HepG2 (cell line): ENCODE results near the gene GPR176. TPM values are rescaled to one million over a fixed set of nuclear protein-coding genes. Genes with fewer than 3 reads are reported as not detected.

Experiments
- ATAC-seq: fragments of 200-7000 bp; cut with Tn5 transposase; 3 replicates; pipeline ENCODE4 v1.9.1; 2020; ENCODE audit warnings: mild to moderate bottlenecking, moderate library complexity
- BruUV-seq: library from RNA; stranded (reverse); fragments of 400-500 nt; replicated peaks from 2 replicates; lab custom pipeline; 2021; lab: Mats Ljungman, UMichigan
- CTCF ChIA-PET: fragments of 300-600 bp; formaldehyde crosslinking; extraction: SDS; loops from one replicate; lab custom pipeline; 2021; ENCODE audit warnings: low total read pairs, inconsistent platforms, low intra/inter-chr PET ratio; lab: Yijun Ruan, JAX
- POLR2A ChIA-PET: fragments of 350-600 bp; sonication (Branson Sonifier 250); formaldehyde crosslinking; loops from one replicate; lab custom pipeline; 2020; ENCODE audit warnings: antibody characterized with exemption, inconsistent platforms; lab: Yijun Ruan, JAX
- DNase-seq: peaks from one replicate; pipeline ENCODE4 v3.0.0-alpha.2; 2015; ENCODE audit warnings: low spot score
- FAIRE-seq: peaks from 3 replicates; lab custom pipeline; 2011; peaks lifted over from hg19 to GRCh38; lab: Jason Lieb, UNC
- H2AFZ ChIP-seq: one replicate; pipeline ENCODE4 v1.6.1; 2011; ENCODE audit warnings: low read length, inconsistent platforms
- H3K27ac ChIP-seq: fragments of 300-600 bp; 3 replicates; pipeline ENCODE4 v1.8.0; 2011; ENCODE audit warnings: mixed run types, mild to moderate bottlenecking, mixed read lengths, low read length, inconsistent platforms; ENCODE audit not compliant: insufficient read depth; ENCODE audit errors: extremely low read length
- H3K27me3 ChIP-seq, 2 experiments: fragments of 200-600 bp in 1 of 2; 2 replicates in 1 of 2; 3 replicates in 1 of 2; pipeline versions ENCODE4 v1.6.0 to v1.8.0; 2011; ENCODE audit warnings: low read length in 2 of 2, mild to moderate bottlenecking in 2 of 2, moderate library complexity in 2 of 2, inconsistent platforms in 1 of 2; ENCODE audit not compliant: insufficient read depth in 2 of 2, control insufficient read depth in 1 of 2
- H3K36me3 ChIP-seq, 2 experiments: fragments of 200-600 bp in 1 of 2; replicated peaks in 1 of 2; 2 replicates in 1 of 2; 3 replicates in 1 of 2; pipeline versions ENCODE4 v1.5.1 to v1.8.0; 2011; ENCODE audit warnings: low read length in 2 of 2, inconsistent platforms in 1 of 2; ENCODE audit not compliant: insufficient read depth in 2 of 2, control insufficient read depth in 1 of 2
- H3K4me1 ChIP-seq: 2 replicates; pipeline ENCODE4 v1.5.1; 2012; ENCODE audit warnings: low read length, inconsistent platforms; ENCODE audit not compliant: insufficient read depth
- H3K4me2 ChIP-seq: 2 replicates; pipeline ENCODE4 v1.6.0; 2011; ENCODE audit warnings: low read depth, low read length, inconsistent platforms
- H3K4me3 ChIP-seq, 3 experiments: fragments of 200-600 bp in 1 of 3; sonication (generic), shearing (Covaris generic) in 1 of 3; replicated peaks in 1 of 3; 2 replicates each; pipeline ENCODE4 v1.5.1; 2011 to 2016; ENCODE audit warnings: low read length in 3 of 3, inconsistent platforms in 2 of 3, low read depth in 2 of 3, mild to moderate bottlenecking in 2 of 3, control low read depth in 1 of 3, mixed read lengths in 1 of 3; ENCODE audit not compliant: insufficient read depth in 1 of 3
- H3K79me2 ChIP-seq: one replicate; pipeline ENCODE4 v1.6.1; 2011; ENCODE audit warnings: low read length, inconsistent platforms; ENCODE audit not compliant: insufficient read depth
- H3K9ac ChIP-seq: 2 replicates; pipeline ENCODE4 v1.6.0; 2011; ENCODE audit warnings: mild to moderate bottlenecking, low read depth, low read length, inconsistent platforms; ENCODE audit not compliant: insufficient read depth
- H3K9me3 ChIP-seq: 2 replicates; pipeline ENCODE4 v1.5.1; 2012; ENCODE audit warnings: mild to moderate bottlenecking, low read length
- H4K20me1 ChIP-seq: 2 replicates; pipeline ENCODE4 v1.6.0; 2011; ENCODE audit warnings: inconsistent platforms, mild to moderate bottlenecking, low read length, moderate library complexity; ENCODE audit not compliant: insufficient read depth
- CEBPG ChIP-seq: IDR thresholded peaks from 2 replicates; pipeline ENCODE4 v1.6.1; 2016
- CTCF ChIP-seq: sonication (generic); formaldehyde crosslinking; IDR thresholded peaks from 2 replicates; pipeline ENCODE4 v1.5.0; 2020; ENCODE audit warnings: mild to moderate bottlenecking, missing genetic modification reagents, moderate library complexity
- FOXA3 ChIP-seq: IDR thresholded peaks from 2 replicates; pipeline ENCODE4 v1.6.1; 2016; ENCODE audit warnings: missing genetic modification reagents, missing compliant biosample characterization
- FOXC1 ChIP-seq: sonication (generic); formaldehyde crosslinking; IDR thresholded peaks from 2 replicates; pipeline ENCODE4 v1.8.0; 2022; ENCODE audit warnings: mild to moderate bottlenecking, missing genetic modification reagents, borderline replicate concordance
- HNF4G ChIP-seq, 2 experiments: sonication (generic) in 1 of 2; formaldehyde crosslinking in 1 of 2; IDR thresholded peaks; 2 replicates each; pipeline versions ENCODE4 v1.4.0 to v1.6.1; 2011 to 2020; ENCODE audit warnings: borderline replicate concordance in 2 of 2, low read depth in 2 of 2, mild to moderate bottlenecking in 2 of 2, low read length in 1 of 2, missing genetic modification reagents in 1 of 2, moderate library complexity in 1 of 2
- LCORL ChIP-seq, 2 experiments: fragments of 450-650 bp in 1 of 2; sonication (generic) in 1 of 2; formaldehyde crosslinking in 1 of 2; IDR thresholded peaks; 2 replicates each; pipeline versions ENCODE4 v1.5.0 to v1.6.1; 2017 to 2020; ENCODE audit warnings: antibody characterized with exemption in 1 of 2, missing genetic modification reagents in 1 of 2
- MEF2D ChIP-seq: sonication (generic); formaldehyde crosslinking; IDR thresholded peaks from 2 replicates; pipeline ENCODE4 v1.5.1; 2020; ENCODE audit warnings: mild to moderate bottlenecking, missing genetic modification reagents
- NFKB2 ChIP-seq: sonication (generic); formaldehyde crosslinking; IDR thresholded peaks from 2 replicates; pipeline ENCODE4 v1.4.0; 2020; ENCODE audit warnings: missing genetic modification reagents, borderline replicate concordance
- PAF1 ChIP-seq: IDR thresholded peaks from 2 replicates; pipeline ENCODE4 v1.6.1; 2016; ENCODE audit warnings: missing genetic modification reagents, missing compliant biosample characterization
- RXRB ChIP-seq: IDR thresholded peaks from 2 replicates; pipeline ENCODE4 v1.6.1; 2016; ENCODE audit warnings: borderline replicate concordance, missing genetic modification reagents, missing compliant biosample characterization
- SIN3A ChIP-seq: IDR thresholded peaks from 2 replicates; pipeline ENCODE4 v1.6.1; 2011; ENCODE audit warnings: low read depth, mild to moderate bottlenecking, control low read depth, low read length, borderline replicate concordance
- SOX5 ChIP-seq: IDR thresholded peaks from 2 replicates; pipeline ENCODE4 v1.6.1; 2016; ENCODE audit warnings: borderline replicate concordance
- SP5 ChIP-seq: IDR thresholded peaks from 2 replicates; pipeline ENCODE4 v1.6.1; 2016; ENCODE audit warnings: low read depth, borderline replicate concordance
- STAG1 ChIP-seq: sonication (generic); formaldehyde crosslinking; IDR thresholded peaks from 2 replicates; pipeline ENCODE4 v1.4.0; 2020; ENCODE audit warnings: missing genetic modification reagents
- THAP11 ChIP-seq: IDR thresholded peaks from 2 replicates; pipeline ENCODE4 v1.6.1; 2016; ENCODE audit warnings: missing biosample characterization, missing genetic modification reagents
- ZMAT5 ChIP-seq: sonication (generic); formaldehyde crosslinking; IDR thresholded peaks from 2 replicates; pipeline ENCODE4 v1.5.0; 2020; ENCODE audit warnings: mild to moderate bottlenecking, low read depth, missing genetic modification reagents, borderline replicate concordance
- WGBS: methylation state at CpG from one replicate; pipeline ENCODE4 v1.1.6; 2017; ENCODE audit warnings: low lambda C conversion rate; 5-methylcytosine and 5-hydroxymethylcytosine counted together
- in situ Hi-C: cut with HindIII; loops from 2 replicates; pipeline ENCODE4 v1.10.0; 2017; ENCODE audit warnings: low pct_unique_long_range_greater_than_20kb; ENCODE audit not compliant: extremely low pct_ligation_motif_present
- intact Hi-C: fragments of 100-400 bp; cut with micrococcal nuclease; formaldehyde crosslinking; loops from one replicate; pipeline ENCODE4 v1.10.0; 2022; ENCODE audit not compliant: unreplicated experiment
- polyA plus RNA-seq, 8 experiments: library from polyadenylated mRNA; depleted of rRNA in 3 of 8; stranded (reverse) in 7 of 8; unstranded in 1 of 8; fragments of >200 nt; fragmentation: Illumina TruSeq in 4 of 8; extraction: Trizol in 4 of 8; gene quantifications; 2 replicates each; pipeline versions ENCODE4 v1.2.1 to v1.2.3, GENCODE V29; 2011 to 2016; ENCODE audit warnings: low read depth in 4 of 8, missing spikeins in 1 of 8, mixed read lengths in 1 of 8; ENCODE audit not compliant: insufficient read depth in 1 of 8
- total RNA-seq, 5 experiments: library from RNA; depleted of rRNA; stranded (reverse); fragments of >200 nt; fragmentation: Illumina TruSeq; extraction: Trizol; gene quantifications; 2 replicates each; pipeline ENCODE4 v1.2.3, GENCODE V29; 2016; ENCODE audit warnings: low read depth in 1 of 5
- TF ChIP-seq, protein P1 (sequence below): sonication (generic); formaldehyde crosslinking; IDR thresholded peaks from 2 replicates; pipeline ENCODE4 v1.5.1; 2020; ENCODE audit warnings: missing genetic modification reagents, mild to moderate bottlenecking, borderline replicate concordance
- TF ChIP-seq, protein P2 (sequence below): sonication (generic); formaldehyde crosslinking; IDR thresholded peaks from 2 replicates; pipeline ENCODE4 v1.8.0; 2022; ENCODE audit warnings: missing genetic modification reagents, low read depth, mild to moderate bottlenecking, borderline replicate concordance
- TF ChIP-seq, protein P3 (sequence below): sonication (generic); formaldehyde crosslinking; IDR thresholded peaks from 2 replicates; pipeline ENCODE4 v1.4.0; 2020; ENCODE audit warnings: missing genetic modification reagents, low read depth, mild to moderate bottlenecking, borderline replicate concordance

Gene GPR176
- total and polyA plus RNA-seq, 2 of the 13 experiments (the other 11 are each of a cell fraction or from before 2014, with no cell fraction given): 0.11 to 0.20 TPM

GRCh38 chr15:39887832-39888231 lies 32.2 kb downstream of the GPR176 start:
- H4K20me1 ChIP-seq: no peaks in the 10 kb centered on the region
- H3K36me3 ChIP-seq: no peaks in the 10 kb centered on the region
- ATAC-seq (peak; percentile 94), FAIRE-seq (peak; percentile 51), DNase-seq (peak; percentile 78)
- POLR2A ChIA-PET: interaction anchor here (0.9 to 4.1 kb wide), 3 partner anchors 19 to 115 kb away, joined by 4 to 21 read pairs (median 5); partner anchors contain the start of gene EIF2AK4
- no peaks in the 10 kb centered on the region for H3K9me3 ChIP-seq
- no peak overlapping the region for H3K9ac ChIP-seq
- 0% methylated on average over 1 of the region's 1 CpG for WGBS
- H3K4me3 ChIP-seq: no peak overlapping the region
- H3K4me2 ChIP-seq: peak overlapping the region; percentile 34
- H3K4me1 ChIP-seq: peaks cover 47% of the 10 kb centered on the region
- H3K27me3 ChIP-seq: 0 out of 5 replicates have a peak, but pooled peaks cover 0 to 2% of the 10 kb centered on the region in 2 experiments
- in situ Hi-C loops: no loop called here
- BruUV-seq: no TSS peak
- intact Hi-C loops: loop anchor here (5.0 to 10.0 kb wide), 2 partner anchors 34 to 87 kb away; partner anchors contain the start of gene GPR176
- H2AFZ ChIP-seq: no peak overlapping the region
- H3K79me2 ChIP-seq: no peaks in the 10 kb centered on the region
- CTCF ChIA-PET: no interaction called here
- no peak overlapping the region for H3K27ac ChIP-seq
- TF ChIP-seq SIN3A (no peak), ZMAT5 (CRISPR knock-in tag) (no peak), PAF1 (CRISPR knock-in tag) (no peak), HNF4G (IDR thresholded peaks at IDR 0.05; ENCODE audit: borderline replicate concordance, low read depth, low read length) (0 out of 2 replicates have a peak, but pooled peaks have one; percentile 31), HNF4G (CRISPR knock-in tag; IDR thresholded peaks at IDR 0.05; ENCODE audit: borderline replicate concordance, low read depth) (no peak), STAG1 (CRISPR knock-in tag) (peak; percentile 71), CEBPG (CRISPR knock-in tag) (0 out of 2 replicates have a peak, but pooled peaks have one; percentile 8), FOXA3 (CRISPR knock-in tag) (peak; percentile 33; the same call in 1 of the 2 replicates), LCORL (IDR thresholded peaks at IDR 0.05) (no peak), LCORL (CRISPR knock-in tag; IDR thresholded peaks at IDR 0.05) (0 out of 2 replicates have a peak, but pooled peaks have one; percentile 17), SP5 (CRISPR knock-in tag) (peak; percentile 56), NFKB2 (CRISPR knock-in tag) (no peak), CTCF (CRISPR knock-in tag) (peak; percentile 71), MEF2D (CRISPR knock-in tag) (peak; percentile 18; the same call in 1 of the 2 replicates), FOXC1 (CRISPR knock-in tag) (no peak), RXRB (CRISPR knock-in tag) (peak; percentile 35; the same call in 1 of the 2 replicates), THAP11 (peak; percentile 45; the same call in 1 of the 2 replicates), SOX5 (CRISPR knock-in tag) (peak; percentile 50; the same call in 1 of the 2 replicates)
- TF ChIP-seq, protein P1, sequence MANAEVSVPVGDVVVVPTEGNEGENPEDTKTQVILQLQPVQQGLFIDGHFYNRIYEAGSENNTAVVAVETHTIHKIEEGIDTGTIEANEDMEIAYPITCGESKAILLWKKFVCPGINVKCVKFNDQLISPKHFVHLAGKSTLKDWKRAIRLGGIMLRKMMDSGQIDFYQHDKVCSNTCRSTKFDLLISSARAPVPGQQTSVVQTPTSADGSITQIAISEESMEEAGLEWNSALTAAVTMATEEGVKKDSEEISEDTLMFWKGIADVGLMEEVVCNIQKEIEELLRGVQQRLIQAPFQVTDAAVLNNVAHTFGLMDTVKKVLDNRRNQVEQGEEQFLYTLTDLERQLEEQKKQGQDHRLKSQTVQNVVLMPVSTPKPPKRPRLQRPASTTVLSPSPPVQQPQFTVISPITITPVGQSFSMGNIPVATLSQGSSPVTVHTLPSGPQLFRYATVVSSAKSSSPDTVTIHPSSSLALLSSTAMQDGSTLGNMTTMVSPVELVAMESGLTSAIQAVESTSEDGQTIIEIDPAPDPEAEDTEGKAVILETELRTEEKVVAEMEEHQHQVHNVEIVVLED (CRISPR knock-in tag): no peak
- TF ChIP-seq, protein P2, sequence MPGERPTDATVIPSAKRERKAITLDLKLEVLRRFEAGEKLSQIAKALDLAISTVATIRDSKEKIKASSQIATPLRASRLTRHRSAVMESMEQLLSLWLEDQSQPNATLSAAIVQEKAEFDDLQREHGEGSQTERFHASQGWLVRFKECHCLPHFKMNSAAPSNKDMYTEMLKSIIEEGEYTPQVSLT (CRISPR knock-in tag): no peak
- TF ChIP-seq, protein P3, sequence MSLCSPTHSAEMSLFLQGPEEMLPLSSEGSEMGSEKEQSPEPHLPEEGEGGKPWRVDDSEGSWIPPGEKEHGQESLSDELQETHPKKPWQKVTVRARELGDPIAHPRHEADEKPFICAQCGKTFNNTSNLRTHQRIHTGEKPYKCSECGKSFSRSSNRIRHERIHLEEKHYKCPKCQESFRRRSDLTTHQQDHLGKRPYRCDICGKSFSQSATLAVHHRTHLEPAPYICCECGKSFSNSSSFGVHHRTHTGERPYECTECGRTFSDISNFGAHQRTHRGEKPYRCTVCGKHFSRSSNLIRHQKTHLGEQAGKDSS (CRISPR knock-in tag): no peak
